ENCODE data around the gene APBA1.

APBA1 gene

GRCh38 chr9:69674716-69675438 is 2.7 kb upstream of the APBA1 start:
- no peak overlapping the region for H3K4me3 ChIP-seq
- H3K36me3 ChIP-seq (replicated peaks): no peaks in the 10 kb centered on the region
- H3K27me3 ChIP-seq (ENCODE audit: low read depth): no peaks in the 10 kb centered on the region
- in situ Hi-C loops (cut with MboI; ENCODE audit: low sequenced_read_pairs): loop anchor here (10.0 kb wide), 3 partner anchors 80 to 200 kb away; partner anchors contain the start of gene CFAP95
- peaks cover 73% of the 10 kb centered on the region for H3K4me1 ChIP-seq
- H3K9me3 ChIP-seq: no peaks in the 10 kb centered on the region
- peak in 1 of 2 experiments; percentile 49 for DNase-seq (ENCODE audit: low spot score in 2 of 2)

DNA sequence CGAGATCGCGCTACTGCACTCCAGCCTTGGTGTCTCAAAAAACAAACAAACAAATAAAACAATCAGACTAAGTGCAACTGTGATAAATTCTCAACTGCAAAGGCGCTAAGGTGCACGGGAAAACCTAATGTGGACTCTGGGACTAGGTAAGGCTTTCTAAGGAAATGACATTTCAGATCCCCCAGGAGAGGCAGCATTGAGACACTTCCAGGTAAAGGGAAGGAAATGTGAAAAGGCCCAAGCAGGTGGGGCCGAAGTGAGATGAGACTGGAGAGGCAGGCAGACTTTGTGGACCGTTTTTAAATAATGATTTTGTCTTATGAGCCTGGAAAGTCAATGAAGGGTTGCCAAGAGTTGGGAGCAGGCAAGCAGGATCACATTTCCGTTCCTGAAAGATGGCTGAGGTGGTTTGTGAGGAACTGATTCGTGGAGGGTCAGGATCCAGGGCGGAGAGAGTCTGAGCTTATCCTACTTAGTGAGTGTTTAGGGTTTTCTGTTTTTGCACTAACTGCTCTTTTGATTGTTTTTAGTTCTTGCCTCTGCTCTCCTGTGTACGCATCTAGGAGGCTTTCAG is 2.0 kb upstream of the APBA1 start:
- no peaks in the 10 kb centered on the region for H3K36me3 ChIP-seq (replicated peaks)
- no peaks in the 10 kb centered on the region for H3K27me3 ChIP-seq (ENCODE audit: low read depth)
- H3K4me3 ChIP-seq: no peak overlapping the region
- no peaks in the 10 kb centered on the region for H3K9me3 ChIP-seq
- H3K4me1 ChIP-seq: peaks cover 70% of the 10 kb centered on the region
- peak; percentile 40 to 46 for DNase-seq (ENCODE audit: low spot score in 2 of 2)
- in situ Hi-C loops (cut with MboI; ENCODE audit: low sequenced_read_pairs): loop anchor here (10.0 kb wide), 3 partner anchors 81 to 201 kb away; partner anchors contain the start of gene CFAP95

GRCh38 chr9:69673311-69673640 is 1.1 kb upstream of the APBA1 start:
- no peaks in the 10 kb centered on the region for H3K27me3 ChIP-seq (ENCODE audit: low read depth)
- H3K4me1 ChIP-seq: peaks cover 65% of the 10 kb centered on the region
- peak overlapping the region; percentile 48 for H3K4me3 ChIP-seq
- no peaks in the 10 kb centered on the region for H3K9me3 ChIP-seq
- in situ Hi-C loops (cut with MboI; ENCODE audit: low sequenced_read_pairs): loop anchor here (10.0 kb wide), 3 partner anchors 82 to 202 kb away; partner anchors contain the start of gene CFAP95
- DNase-seq (ENCODE audit: low spot score in 2 of 2): peak in 1 of 2 experiments; percentile 91
- no peaks in the 10 kb centered on the region for H3K36me3 ChIP-seq (replicated peaks)

GRCh38 chr9:69672596-69673310 is 582 bp upstream of the APBA1 start:
- peaks cover 68% of the 10 kb centered on the region for H3K4me1 ChIP-seq
- DNase-seq (ENCODE audit: low spot score in 2 of 2): peak; percentile 91 to 94
- H3K9me3 ChIP-seq: no peaks in the 10 kb centered on the region
- H3K27me3 ChIP-seq (ENCODE audit: low read depth): no peaks in the 10 kb centered on the region
- in situ Hi-C loops (cut with MboI; ENCODE audit: low sequenced_read_pairs): loop anchor here (10.0 kb wide), 3 partner anchors 82 to 202 kb away; partner anchors contain the start of gene CFAP95
- H3K4me3 ChIP-seq: peak overlapping the region; percentile 48
- H3K36me3 ChIP-seq (replicated peaks): no peaks in the 10 kb centered on the region

DNA sequence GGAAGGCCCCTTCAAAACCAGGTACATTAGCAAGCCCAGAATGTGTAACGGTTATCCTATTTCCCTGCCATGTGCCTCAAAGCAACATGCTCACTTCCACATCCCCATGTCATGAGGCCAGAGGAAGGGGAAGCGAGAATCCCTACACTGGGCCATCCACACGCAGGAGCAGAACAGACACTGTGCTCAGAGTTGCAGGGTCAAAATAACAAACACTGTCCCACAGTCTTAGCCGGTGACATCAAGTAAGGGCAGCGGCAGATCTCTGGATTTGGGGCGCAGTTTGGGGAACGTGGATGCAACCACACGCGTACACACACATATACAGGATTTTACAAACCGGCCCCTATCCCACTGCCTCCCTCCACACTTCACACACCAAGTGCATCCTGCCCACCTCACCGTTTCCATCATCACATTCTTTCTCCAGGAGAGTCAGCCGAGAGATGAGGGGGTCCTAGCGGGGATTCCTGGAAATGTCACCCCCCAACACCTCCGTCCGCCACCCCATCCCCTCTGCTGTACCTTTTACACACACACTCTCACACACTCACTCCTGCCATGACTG is 776 bp downstream of the APBA1 start:
- in situ Hi-C loops (cut with MboI; ENCODE audit: low sequenced_read_pairs): loop anchor here (10.0 kb wide), 3 partner anchors 83 to 203 kb away; partner anchors contain the start of gene CFAP95

GRCh38 chr9:69667306-69667705 is 4.9 kb downstream of the APBA1 start:
- in situ Hi-C loops (cut with MboI; ENCODE audit: low sequenced_read_pairs): no loop called here
- no peaks in the 10 kb centered on the region for H3K9me3 ChIP-seq
- peaks cover 33% of the 10 kb centered on the region for H3K4me1 ChIP-seq
- peak in 1 of 2 experiments; percentile 78 for DNase-seq (ENCODE audit: low spot score in 2 of 2)
- H3K4me3 ChIP-seq: no peak overlapping the region
- no peaks in the 10 kb centered on the region for H3K36me3 ChIP-seq (replicated peaks)
- H3K27me3 ChIP-seq (ENCODE audit: low read depth): no peaks in the 10 kb centered on the region

More for the DNA sequence above, 776 bp downstream of the APBA1 start:
- Histone ChIP-seq H3K4me1 (peaks cover 65% of the 10 kb centered on the region), H3K4me3 (peak overlapping the region; percentile 73), H3K9me3 (no peaks in the 10 kb centered on the region), H3K36me3 (replicated peaks) (no peaks in the 10 kb centered on the region), H3K27me3 (ENCODE audit: low read depth) (no peaks in the 10 kb centered on the region)
- DNase-seq (ENCODE audit: low spot score in 2 of 2): no peak

GRCh38 chr9:69660304-69660703 is 11.9 kb downstream of the APBA1 start:
- Histone ChIP-seq H3K27me3 (ENCODE audit: low read depth) (no peaks in the 10 kb centered on the region), H3K4me3 (no peak overlapping the region), H3K9me3 (no peaks in the 10 kb centered on the region), H3K36me3 (replicated peaks) (no peaks in the 10 kb centered on the region), H3K4me1 (peaks cover 12% of the 10 kb centered on the region)
- in situ Hi-C loops (cut with MboI; ENCODE audit: low sequenced_read_pairs): no loop called here
- no peak for DNase-seq (ENCODE audit: low spot score in 2 of 2)

- Histone ChIP-seq H3K36me3 (replicated peaks) (no peaks in the 10 kb centered on the region), H3K4me3 (no peak overlapping the region), H3K27me3 (ENCODE audit: low read depth) (no peaks in the 10 kb centered on the region), H3K9me3 (no peaks in the 10 kb centered on the region), H3K4me1 (peaks cover 12% of the 10 kb centered on the region)
- DNase-seq (ENCODE audit: low spot score in 2 of 2): no peak
- in situ Hi-C loops (cut with MboI; ENCODE audit: low sequenced_read_pairs): no loop called here
Observed at GRCh38 chr9:69658987-69659675, 13.0 kb downstream of the APBA1 start.

GRCh38 chr9:69657269-69657668 is 14.9 kb downstream of the APBA1 start:
- Histone ChIP-seq H3K4me1 (peaks cover 12% of the 10 kb centered on the region), H3K27me3 (ENCODE audit: low read depth) (no peaks in the 10 kb centered on the region), H3K9me3 (no peaks in the 10 kb centered on the region), H3K36me3 (replicated peaks) (no peaks in the 10 kb centered on the region), H3K4me3 (no peak overlapping the region)
- no peak for DNase-seq (ENCODE audit: low spot score in 2 of 2)
- in situ Hi-C loops (cut with MboI; ENCODE audit: low sequenced_read_pairs): no loop called here

- Histone ChIP-seq H3K27me3 (ENCODE audit: low read depth) (no peaks in the 10 kb centered on the region), H3K4me3 (no peak overlapping the region), H3K36me3 (replicated peaks) (no peaks in the 10 kb centered on the region), H3K4me1 (peaks cover 1% of the 10 kb centered on the region), H3K9me3 (no peaks in the 10 kb centered on the region)
- DNase-seq (ENCODE audit: low spot score in 2 of 2): no peak
- in situ Hi-C loops (cut with MboI; ENCODE audit: low sequenced_read_pairs): no loop called here
Observed at GRCh38 chr9:69655065-69655464, 17.1 kb downstream of the APBA1 start.

DNA sequence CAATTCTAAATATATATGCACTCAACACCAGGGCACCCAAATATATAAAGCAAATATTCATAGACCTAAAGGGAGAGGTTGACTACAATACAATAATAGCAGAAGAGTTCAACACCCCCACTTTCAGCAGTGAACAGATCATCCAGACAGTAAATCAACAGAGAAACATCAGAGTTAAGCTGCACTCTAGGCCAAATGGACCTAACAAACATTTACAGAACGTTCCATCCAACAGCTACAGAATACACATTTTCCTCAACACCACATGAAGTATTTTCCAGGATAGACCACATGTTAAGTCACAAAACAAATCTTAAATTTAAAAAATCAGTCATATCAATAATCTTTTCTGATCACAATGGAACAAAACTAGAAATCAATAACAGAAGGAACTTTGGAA is 18.9 kb downstream of the APBA1 start:
- Histone ChIP-seq H3K36me3 (replicated peaks) (no peaks in the 10 kb centered on the region), H3K4me3 (no peak overlapping the region), H3K4me1 (peaks cover 13% of the 10 kb centered on the region), H3K9me3 (no peaks in the 10 kb centered on the region), H3K27me3 (ENCODE audit: low read depth) (no peaks in the 10 kb centered on the region)
- in situ Hi-C loops (cut with MboI; ENCODE audit: low sequenced_read_pairs): no loop called here
- DNase-seq (ENCODE audit: low spot score in 2 of 2): no peak

DNA sequence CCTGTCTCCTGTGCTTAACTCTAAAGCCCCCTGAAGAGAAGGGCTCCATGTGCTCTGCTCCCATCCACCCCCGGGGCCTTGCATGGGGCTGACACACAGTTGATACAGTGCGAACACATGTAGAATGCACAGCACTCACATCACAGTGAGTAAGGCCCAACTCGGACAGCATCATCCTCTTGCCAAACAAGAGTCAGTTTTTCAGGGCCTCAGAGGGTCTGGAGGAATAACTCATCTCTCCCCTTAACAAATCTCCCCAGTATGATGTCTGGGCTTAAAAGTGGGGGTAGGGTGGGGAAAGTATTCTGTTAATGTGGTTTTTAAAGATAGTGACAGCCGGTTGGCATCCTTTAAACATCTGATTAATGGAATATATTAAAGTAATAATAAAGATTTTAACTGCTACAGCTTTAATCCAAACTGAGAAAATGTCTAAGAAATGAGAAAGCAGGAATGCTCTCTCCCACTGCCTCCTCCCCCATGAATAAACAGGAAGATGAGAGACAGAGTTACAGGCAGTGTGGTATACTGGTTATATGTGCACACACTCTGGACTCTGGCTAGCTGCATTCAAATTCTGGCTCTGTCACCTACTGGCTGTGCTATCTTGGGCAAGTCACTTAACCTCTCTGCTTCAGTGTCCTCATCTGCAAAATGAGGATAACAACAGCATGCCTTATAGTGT is 22.5 kb downstream of the APBA1 start:
- H3K4me1 ChIP-seq: peaks cover 22% of the 10 kb centered on the region
- no peaks in the 10 kb centered on the region for H3K27me3 ChIP-seq (ENCODE audit: low read depth)
- H3K36me3 ChIP-seq (replicated peaks): peaks cover 6% of the 10 kb centered on the region
- H3K9me3 ChIP-seq: no peaks in the 10 kb centered on the region
- in situ Hi-C loops (cut with MboI; ENCODE audit: low sequenced_read_pairs): no loop called here
- no peak for DNase-seq (ENCODE audit: low spot score in 2 of 2)
- H3K4me3 ChIP-seq: no peak overlapping the region

DNA sequence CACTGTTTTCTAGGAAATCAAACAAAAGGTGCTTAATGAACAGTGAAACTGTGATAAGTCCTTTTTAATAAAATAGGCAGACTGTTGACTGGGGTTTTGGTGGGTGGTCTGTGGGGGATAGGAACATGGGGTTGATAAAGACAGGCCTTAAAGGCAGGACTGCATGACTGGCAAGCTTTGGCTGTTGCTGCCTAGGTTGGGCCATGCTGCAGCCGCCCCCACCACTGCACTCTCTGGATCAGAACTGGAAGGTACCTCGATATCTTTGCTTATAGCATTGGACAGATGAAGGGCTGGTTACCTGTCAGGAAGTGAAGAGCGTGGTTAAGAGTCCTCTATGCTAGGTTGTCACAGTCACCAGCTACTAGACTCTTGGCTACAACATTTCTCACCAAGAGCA is 24.4 kb downstream of the APBA1 start:
- no peak for DNase-seq (ENCODE audit: low spot score in 2 of 2)

More for the DNA sequence above, 24.4 kb downstream of the APBA1 start:
- Histone ChIP-seq H3K36me3 (replicated peaks) (peaks cover 16% of the 10 kb centered on the region), H3K4me3 (no peak overlapping the region), H3K9me3 (no peaks in the 10 kb centered on the region), H3K4me1 (peaks cover 22% of the 10 kb centered on the region), H3K27me3 (ENCODE audit: low read depth) (no peaks in the 10 kb centered on the region)
- in situ Hi-C loops (cut with MboI; ENCODE audit: low sequenced_read_pairs): no loop called here
